Measurements from ENCODE around the gene PAPPA2. TPM values are rescaled to one million over a fixed set of nuclear protein-coding genes. Genes with fewer than 3 reads are reported as not detected.

PAPPA2 gene
- total and polyA plus RNA-seq, 2 of the 4 experiments (the other 2 are of a cell fraction), result 0.10 to 0.18 TPM

DNA sequence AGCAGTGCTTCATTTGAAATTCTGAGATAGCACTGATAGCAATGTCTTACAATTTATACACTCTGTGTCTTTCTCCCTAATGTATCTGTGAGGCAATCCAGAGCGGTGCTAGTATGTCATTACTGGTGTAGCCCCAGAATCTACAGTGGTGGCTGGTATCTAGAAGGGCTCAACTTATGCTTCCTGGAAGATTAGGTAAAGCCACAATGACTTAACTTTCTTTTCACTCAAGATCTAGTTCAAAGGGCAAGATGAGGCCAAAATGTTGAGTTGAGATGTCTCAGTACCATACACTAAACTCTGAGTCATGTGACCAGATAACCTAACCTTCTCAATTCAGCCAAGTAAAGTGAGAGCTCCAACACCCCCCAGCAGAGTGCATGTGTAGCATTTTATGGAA, 77.5 kb downstream of the PAPPA2 start:
- H4K91ac ChIP-seq (ENCODE audit: insufficient read depth, low read depth, low read length), result no peak overlapping the region
- H3K27ac ChIP-seq (ENCODE audit: insufficient read depth, low read length), result no peak overlapping the region
- H2AK9ac ChIP-seq (replicated peaks; ENCODE audit: low read depth, low read length, poor library complexity), result no peak overlapping the region
- ATAC-seq (ENCODE audit: low read depth), result no peak
- ChIA-PET CTCF (no interaction called here), POLR2A (ENCODE audit: unreplicated experiment) (no interaction called here)
- H4K20me1 ChIP-seq (ENCODE audit: insufficient read depth, low read length), result no peaks in the 10 kb centered on the region
- intact Hi-C loops (cut with micrococcal nuclease) (no loop called here), in situ Hi-C loops (cut with MboI; ENCODE audit: low sequenced_read_pairs) (no loop called here), dilution Hi-C loops (cut with HindIII; ENCODE audit: low sequenced_read_pairs, unreplicated experiment) (no loop called here)
- peaks cover 5% of the 10 kb centered on the region for H3K9me3 ChIP-seq (ENCODE audit: control insufficient read depth, insufficient read depth, low read length)
- H3K36me3 ChIP-seq (ENCODE audit: control insufficient read depth, insufficient read depth, low read length), result no peaks in the 10 kb centered on the region
- no peak overlapping the region for H3K4ac ChIP-seq (ENCODE audit: low read depth, low read length)
- H3K18ac ChIP-seq (ENCODE audit: low read depth, low read length), result no peak overlapping the region
- H2AK5ac ChIP-seq (ENCODE audit: low read depth, low read length), result no peak overlapping the region
- no peaks in the 10 kb centered on the region for H3K27me3 ChIP-seq (ENCODE audit: control insufficient read depth, insufficient read depth, low read length)
- H2BK15ac ChIP-seq (ENCODE audit: low read depth, low read length), result no peak overlapping the region
- H3K4me1 ChIP-seq (ENCODE audit: control insufficient read depth, insufficient read depth, low read length), result no peaks in the 10 kb centered on the region
- no peak overlapping the region for H3K56ac ChIP-seq (ENCODE audit: extremely low read depth, insufficient read depth, low read length)
- no TSS peak for BruUV-seq (replicated peaks)
- H3K79me1 ChIP-seq (ENCODE audit: low read depth in 1 of 2, low read length in 2 of 2), result no peaks in the 10 kb centered on the region
- no CpG with 5 or more reads among the region's 1 CpG for WGBS, 2 experiments (ENCODE audit: extremely low coverage in 2 of 2, insufficient read length in 1 of 2)
- H3K4me2 ChIP-seq (ENCODE audit: low read depth, low read length), result no peak overlapping the region
- H3K4me3 ChIP-seq (ENCODE audit: insufficient read depth, low read depth, low read length), result no peak overlapping the region
- no peak overlapping the region for H3K14ac ChIP-seq (replicated peaks; ENCODE audit: low read depth, low read length)
- TF ChIP-seq BHLHE40 (IDR thresholded peaks at IDR 0.05; ENCODE audit: low read depth, low read length), result no peak
- no peak for TF ChIP-seq CEBPB (IDR thresholded peaks at IDR 0.05; ENCODE audit: low read depth, low read length)
- TF ChIP-seq FOS (IDR thresholded peaks at IDR 0.05; ENCODE audit: low read depth, low read length), result no peak
- TF ChIP-seq, protein P1, sequence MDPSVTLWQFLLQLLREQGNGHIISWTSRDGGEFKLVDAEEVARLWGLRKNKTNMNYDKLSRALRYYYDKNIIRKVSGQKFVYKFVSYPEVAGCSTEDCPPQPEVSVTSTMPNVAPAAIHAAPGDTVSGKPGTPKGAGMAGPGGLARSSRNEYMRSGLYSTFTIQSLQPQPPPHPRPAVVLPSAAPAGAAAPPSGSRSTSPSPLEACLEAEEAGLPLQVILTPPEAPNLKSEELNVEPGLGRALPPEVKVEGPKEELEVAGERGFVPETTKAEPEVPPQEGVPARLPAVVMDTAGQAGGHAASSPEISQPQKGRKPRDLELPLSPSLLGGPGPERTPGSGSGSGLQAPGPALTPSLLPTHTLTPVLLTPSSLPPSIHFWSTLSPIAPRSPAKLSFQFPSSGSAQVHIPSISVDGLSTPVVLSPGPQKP (IDR thresholded peaks at IDR 0.05; ENCODE audit: borderline replicate concordance, low read depth, low read length), result no peak
- TF ChIP-seq, protein P2, sequence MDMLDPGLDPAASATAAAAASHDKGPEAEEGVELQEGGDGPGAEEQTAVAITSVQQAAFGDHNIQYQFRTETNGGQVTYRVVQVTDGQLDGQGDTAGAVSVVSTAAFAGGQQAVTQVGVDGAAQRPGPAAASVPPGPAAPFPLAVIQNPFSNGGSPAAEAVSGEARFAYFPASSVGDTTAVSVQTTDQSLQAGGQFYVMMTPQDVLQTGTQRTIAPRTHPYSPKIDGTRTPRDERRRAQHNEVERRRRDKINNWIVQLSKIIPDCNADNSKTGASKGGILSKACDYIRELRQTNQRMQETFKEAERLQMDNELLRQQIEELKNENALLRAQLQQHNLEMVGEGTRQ (IDR thresholded peaks at IDR 0.05; ENCODE audit: low read depth, low read length), result no peak
- TF ChIP-seq NFE2L2 (IDR thresholded peaks at IDR 0.05; ENCODE audit: low read depth, low read length), result no peak
- TF ChIP-seq MAFK (IDR thresholded peaks at IDR 0.05; ENCODE audit: low read depth, low read length), result no peak
- no peak for TF ChIP-seq MAZ (IDR thresholded peaks at IDR 0.05; ENCODE audit: borderline replicate concordance, low read depth, low read length)
- no peak for TF ChIP-seq POLR2A (IDR thresholded peaks at IDR 0.05; ENCODE audit: low read depth, low read length)
- no peak for TF ChIP-seq SMC3 (IDR thresholded peaks at IDR 0.05; ENCODE audit: low read depth, low read length)
- TF ChIP-seq RFX5 (IDR thresholded peaks at IDR 0.05; ENCODE audit: low read depth, low read length), result no peak
- no peak for TF ChIP-seq CHD1 (IDR thresholded peaks at IDR 0.05; ENCODE audit: low read depth, low read length)
- no peak overlapping the region for H2AFZ ChIP-seq (replicated peaks; ENCODE audit: low read length, poor library complexity)
- no peaks in the 10 kb centered on the region for H3K9me1 ChIP-seq (ENCODE audit: insufficient read depth, low read length)
- no peak for DNase-seq
- no peak overlapping the region for H4K5ac ChIP-seq (ENCODE audit: low read depth, low read length)
- H2BK5ac ChIP-seq (ENCODE audit: low read depth, low read length, poor library complexity, severe bottlenecking), result no peak overlapping the region
- no peak overlapping the region for H3K23ac ChIP-seq (ENCODE audit: low read depth, low read length)
- H4K8ac ChIP-seq (ENCODE audit: low read depth in 2 of 2, low read length in 2 of 2), result no peak overlapping the region
- no peak overlapping the region for H2BK20ac ChIP-seq (ENCODE audit: low read depth, low read length)
- H3K9ac ChIP-seq (ENCODE audit: low read depth, low read length), result no peak overlapping the region
- no peak overlapping the region for H2BK120ac ChIP-seq (ENCODE audit: low read depth, low read length)
